GM13976 (cell line): ENCODE results near the gene SIN3B.
"Not testable (repeated sequence)": the region's sequence is repeated elsewhere in the genome, so short reads cannot be mapped to it uniquely, and the experiment has no call there.

Source experiments
- DNase-seq: peaks from one replicate; pipeline ENCODE4 v3.0.0; 2012; ENCODE audit warnings: low spot score
- CTCF ChIP-seq: IDR thresholded peaks from 2 replicates; pipeline ENCODE4 v1.5.1; 2012; ENCODE audit warnings: borderline replicate concordance, mild to moderate bottlenecking; ENCODE audit not compliant: insufficient read depth; ENCODE audit errors: extremely low read depth, missing control alignments, control extremely low read depth
- in situ Hi-C: fragments of 300-500 bp; cut with MboI; formaldehyde crosslinking; loops from one replicate; pipeline ENCODE4 v1.12.0; 2022; ENCODE audit warnings: low sequenced_read_pairs, mixed read lengths, inconsistent platforms; ENCODE audit not compliant: unreplicated experiment

Gene SIN3B

GRCh38 chr19:16874250-16874977 is 45.2 kb downstream of the SIN3B start:
- no peak for DNase-seq
- in situ Hi-C loops, result no loop called here
- no peak for TF ChIP-seq CTCF

GRCh38 chr19:16874978-16875299 is 45.7 kb downstream of the SIN3B start:
- in situ Hi-C loops, DNase-seq: not testable (repeated sequence)

GRCh38 chr19:16875584-16876555 is 46.7 kb downstream of the SIN3B start:
- no peak for TF ChIP-seq CTCF
- in situ Hi-C loops, result no loop called here
- DNase-seq, result no peak

- DNase-seq, result no peak
- no peak for TF ChIP-seq CTCF
- in situ Hi-C loops, result no loop called here
These were observed 47.7 kb downstream of the SIN3B start for GRCh38 chr19:16876904-16877361.

- in situ Hi-C loops, result no loop called here
- DNase-seq, result no peak
- no peak for TF ChIP-seq CTCF
These were observed 48.4 kb downstream of the SIN3B start for GRCh38 chr19:16877581-16877980.

- in situ Hi-C loops, result no loop called here
- TF ChIP-seq CTCF, result no peak
- no peak for DNase-seq
These were observed 49.2 kb downstream of the SIN3B start for GRCh38 chr19:16878181-16878965.
